Retina (tissue), 1 donor: ENCODE results near the gene MBOAT1.
"Not testable (repeated sequence)": the region's sequence is repeated elsewhere in the genome, so short reads cannot be mapped to it uniquely, and the experiment has no call there.

Source experiments
- DNase-seq: peaks from one replicate; pipeline ENCODE4 v3.0.0-alpha.2; 2016

The MBOAT1 gene

DNA sequence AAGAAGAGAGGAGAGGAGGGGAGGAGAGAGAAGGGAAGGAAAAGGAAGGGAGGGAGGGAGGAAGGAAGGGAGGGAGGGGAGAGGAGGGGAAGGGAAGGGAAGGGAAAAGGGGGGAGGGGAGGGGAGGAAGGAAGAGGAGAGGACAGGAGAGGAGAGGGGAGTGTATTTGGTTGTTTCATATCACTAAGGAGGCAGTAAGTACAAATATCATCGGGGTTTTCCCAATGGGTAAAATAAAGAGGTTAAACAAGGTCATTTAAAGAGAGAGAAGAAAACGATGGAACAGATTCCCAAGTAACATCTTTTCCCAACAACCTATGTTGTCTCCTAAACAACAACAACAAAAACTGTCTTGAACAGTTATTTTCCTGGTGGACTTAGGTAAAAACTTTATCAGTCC lies 43.6 kb downstream of the MBOAT1 start:
- no peak for DNase-seq

- DNase-seq: no peak
Measured at GRCh38 chr6:20167601-20168000, 44.7 kb downstream of the MBOAT1 start.

DNA sequence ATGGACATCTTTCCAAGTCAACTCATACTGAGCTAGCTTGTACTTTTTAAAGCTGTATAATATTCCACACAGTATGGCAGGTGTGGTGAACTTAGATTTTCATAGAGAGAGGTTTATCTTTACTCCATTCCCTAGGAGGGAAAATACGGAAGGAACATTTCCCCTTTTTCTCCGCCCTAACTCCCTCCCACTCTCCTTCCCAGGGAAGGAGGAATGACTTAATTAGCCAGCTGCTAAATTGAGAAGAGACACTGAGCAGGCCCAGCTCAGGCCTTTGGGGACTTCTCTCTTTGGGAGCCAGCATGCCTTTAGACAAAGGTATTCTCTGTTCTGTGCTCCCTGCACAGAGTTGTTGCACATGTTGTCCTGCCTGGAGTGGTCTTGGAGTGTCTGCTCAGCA lies 46.1 kb downstream of the MBOAT1 start:
- no peak for DNase-seq

DNA sequence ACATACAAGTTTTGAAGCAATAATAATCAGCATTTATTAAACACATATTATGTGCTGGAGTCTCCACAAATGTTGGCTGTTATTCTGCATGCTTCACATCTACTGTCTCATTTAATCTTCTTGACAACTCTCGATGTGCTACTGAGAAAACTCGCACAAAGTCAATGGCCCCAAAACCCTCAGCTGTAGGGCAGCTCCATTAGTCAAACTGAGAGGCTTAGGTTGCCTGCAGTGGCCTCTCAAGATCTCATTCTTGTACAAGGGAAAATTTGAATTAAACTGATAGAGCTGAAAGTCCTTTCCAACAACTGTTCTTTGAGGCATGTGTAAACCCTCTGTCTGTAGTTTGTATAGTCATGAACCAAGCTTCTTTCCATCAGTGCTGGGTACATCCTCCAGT lies 49.8 kb downstream of the MBOAT1 start:
- DNase-seq: no peak

- DNase-seq: no peak
Measured at GRCh38 chr6:20160541-20161283, 51.6 kb downstream of the MBOAT1 start.

DNA sequence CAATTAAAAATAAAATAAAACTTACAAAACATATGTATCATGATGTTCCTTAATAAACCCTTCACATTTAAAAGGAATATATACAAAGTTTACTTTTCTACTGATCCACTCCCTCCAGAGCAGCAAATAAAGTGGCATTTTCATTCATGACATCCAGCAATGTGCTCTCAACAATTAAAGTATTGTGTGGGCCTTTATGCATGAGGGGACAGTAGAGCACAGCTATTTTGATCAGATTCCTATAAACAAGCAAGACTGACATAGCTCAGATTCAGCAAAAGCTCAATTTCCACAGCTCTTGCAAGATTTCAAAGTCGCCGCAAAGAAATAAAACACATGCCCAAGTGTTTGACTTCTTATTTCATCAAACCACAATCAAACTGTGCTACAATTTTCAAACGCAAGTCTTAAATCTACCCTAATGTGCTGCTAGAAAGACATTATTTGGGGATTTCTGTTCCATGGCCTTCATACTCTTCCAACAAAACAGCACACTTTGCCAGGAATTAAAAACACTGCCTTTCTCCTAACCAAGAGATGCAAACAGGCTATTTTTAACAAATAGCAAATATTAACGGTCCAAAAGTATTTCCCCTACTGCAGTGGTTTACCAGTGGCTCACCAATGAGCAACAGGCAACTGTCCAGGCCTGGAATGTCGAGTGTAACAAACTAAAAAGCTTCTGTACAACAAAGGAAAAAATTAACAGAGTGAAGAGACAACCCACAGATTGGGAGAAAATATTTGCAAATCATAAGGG lies 52.3 kb downstream of the MBOAT1 start:
- DNase-seq: peak; percentile 10

- no peak for DNase-seq
Measured at GRCh38 chr6:20159098-20159497, 53.2 kb downstream of the MBOAT1 start.

GRCh38 chr6:20158676-20159075 lies 53.6 kb downstream of the MBOAT1 start:
- DNase-seq: no peak

DNA sequence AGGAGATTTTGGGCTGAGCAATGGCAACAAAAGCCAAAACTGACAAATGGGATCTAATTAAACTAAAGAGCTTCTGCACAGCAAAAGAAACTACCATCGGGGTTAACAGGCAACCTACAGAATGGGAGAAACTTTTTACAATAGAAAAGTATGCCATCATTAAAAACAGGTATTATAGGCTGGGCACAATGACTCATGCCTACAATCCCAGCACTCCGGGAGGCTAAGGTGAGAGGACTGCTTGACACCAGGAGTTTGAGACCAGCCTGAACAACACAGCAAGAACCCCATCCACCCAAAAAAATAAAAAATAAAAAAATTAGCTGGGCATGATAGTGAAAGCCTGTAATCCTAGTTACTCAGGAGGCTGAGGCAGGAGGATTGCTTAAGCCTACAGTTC lies 55.4 kb downstream of the MBOAT1 start:
- no peak for DNase-seq

GRCh38 chr6:20154753-20155152 lies 57.5 kb downstream of the MBOAT1 start:
- DNase-seq: no peak

GRCh38 chr6:20153194-20153593 lies 59.1 kb downstream of the MBOAT1 start:
- no peak for DNase-seq

DNA sequence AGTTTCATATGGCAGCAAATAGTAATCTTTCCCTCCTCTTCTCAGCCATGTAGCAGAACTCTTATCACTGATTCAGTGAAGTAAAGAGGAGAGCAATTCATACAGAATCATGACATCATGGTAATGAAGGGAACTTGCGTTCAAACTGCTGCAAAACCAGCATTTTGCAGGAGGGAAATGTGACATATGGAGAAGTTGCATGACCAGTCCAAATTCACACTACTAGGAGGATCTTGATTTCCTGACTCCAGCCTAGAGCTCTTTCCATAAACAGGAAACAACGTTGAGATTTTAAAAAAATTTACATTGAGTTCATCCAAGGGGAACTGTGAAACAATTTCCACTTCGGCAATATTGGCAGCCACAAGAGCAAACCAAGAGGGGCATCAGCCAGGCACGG lies 63.8 kb downstream of the MBOAT1 start:
- DNase-seq: no peak

DNA sequence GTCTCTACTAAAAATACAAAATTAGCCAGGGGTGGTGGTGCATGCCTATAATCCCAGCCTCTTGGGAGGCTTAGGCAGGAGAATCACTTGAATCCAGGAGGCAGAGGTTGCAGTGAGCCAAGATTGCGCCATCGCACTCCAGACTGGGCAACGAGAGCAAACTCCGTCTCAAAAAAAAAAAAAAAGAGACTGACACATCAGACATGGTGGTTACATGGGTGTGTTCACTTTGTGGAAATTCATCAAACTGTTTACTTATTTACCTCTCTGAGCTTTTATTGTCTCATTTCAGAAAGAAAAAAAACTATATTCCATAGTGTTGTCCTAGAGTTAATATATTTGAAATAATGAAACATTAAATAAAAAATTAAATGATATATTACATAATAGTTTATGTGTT lies 64.8 kb downstream of the MBOAT1 start:
- no peak for DNase-seq

GRCh38 chr6:20146831-20147230 lies 65.4 kb downstream of the MBOAT1 start:
- not testable (repeated sequence) for DNase-seq

GRCh38 chr6:20146291-20146690 lies 66.0 kb downstream of the MBOAT1 start:
- DNase-seq: no peak

DNA sequence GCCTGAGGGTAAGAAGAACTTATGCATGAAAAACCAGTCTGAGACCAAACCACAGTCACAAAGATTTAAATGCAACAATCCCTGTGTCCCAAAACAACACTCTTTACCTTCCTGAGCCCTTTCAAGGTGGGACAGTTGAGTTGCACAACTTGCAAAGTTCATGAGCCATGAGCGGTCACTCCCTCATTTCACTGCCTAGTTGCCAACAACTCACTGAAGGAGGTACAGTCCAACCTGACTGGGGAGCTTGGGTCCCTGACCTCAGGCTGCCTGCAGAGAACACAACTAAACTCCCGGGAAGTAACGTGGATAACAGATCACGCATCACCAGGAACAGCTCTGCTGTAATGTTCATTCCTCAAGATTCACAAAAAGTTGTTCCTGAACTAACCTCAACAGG lies 69.4 kb downstream of the MBOAT1 start:
- DNase-seq: no peak

DNA sequence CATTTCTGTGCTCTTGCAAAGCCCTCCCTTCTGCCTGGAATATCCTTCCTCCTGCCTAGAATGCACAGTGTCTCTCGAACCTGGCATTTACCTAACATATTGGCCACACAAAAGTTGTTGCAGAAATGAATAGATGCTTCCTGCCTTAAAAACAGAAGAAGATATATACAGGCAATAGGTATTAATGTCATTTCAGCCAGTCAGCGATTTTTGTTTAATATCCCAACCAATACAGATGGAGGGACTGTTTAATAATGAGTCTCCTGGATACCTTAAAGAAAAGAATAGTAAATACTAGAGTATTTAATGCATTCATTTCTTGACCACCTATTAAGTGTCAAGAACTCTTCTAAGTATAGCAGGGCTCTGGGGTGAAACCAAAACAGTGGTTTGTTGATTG lies 70.3 kb downstream of the MBOAT1 start:
- DNase-seq: no peak

DNA sequence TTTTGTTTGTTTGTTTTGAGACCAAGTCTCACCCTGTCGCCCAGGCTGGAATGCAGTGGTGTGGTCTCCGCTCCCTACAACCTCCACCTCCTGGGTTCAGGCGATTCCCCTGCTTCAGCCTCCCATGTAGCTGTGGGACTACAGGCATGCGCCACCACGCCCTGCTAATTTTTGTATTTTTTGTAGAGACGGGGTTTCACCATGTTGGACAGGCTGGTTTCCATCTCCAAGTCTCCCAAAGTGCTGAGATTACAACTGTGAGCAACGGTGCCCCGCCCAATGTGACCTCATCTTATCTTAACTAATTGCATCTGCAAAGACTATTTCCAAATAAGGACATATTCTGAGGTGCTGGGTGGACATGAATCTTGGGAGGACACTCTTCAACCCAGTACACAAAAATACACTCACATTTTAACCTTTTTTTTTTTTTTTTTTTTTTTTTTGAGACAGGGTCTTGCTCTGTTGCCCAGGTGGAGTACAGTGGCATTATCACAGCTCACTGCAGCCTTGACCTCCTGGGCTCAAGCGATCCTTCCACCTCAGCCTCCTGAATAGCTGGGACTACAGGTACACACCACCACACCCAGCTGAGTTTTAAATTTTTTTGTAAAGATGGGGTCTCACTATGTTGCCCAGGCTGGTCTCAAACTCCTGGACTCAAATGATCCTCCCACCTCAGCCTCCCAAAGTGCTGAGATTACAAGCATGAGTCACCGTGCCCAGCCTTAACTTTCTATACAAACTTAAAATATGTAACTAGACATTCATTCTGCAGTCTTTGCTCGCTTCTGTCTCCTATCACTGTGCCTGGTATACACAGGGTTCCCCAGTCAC lies 72.9 kb downstream of the MBOAT1 start:
- DNase-seq: not testable (repeated sequence)

- no peak for DNase-seq
Measured at GRCh38 chr6:20137837-20138236, 74.4 kb downstream of the MBOAT1 start.

GRCh38 chr6:20137240-20137639 lies 75.0 kb downstream of the MBOAT1 start:
- no peak for DNase-seq

DNA sequence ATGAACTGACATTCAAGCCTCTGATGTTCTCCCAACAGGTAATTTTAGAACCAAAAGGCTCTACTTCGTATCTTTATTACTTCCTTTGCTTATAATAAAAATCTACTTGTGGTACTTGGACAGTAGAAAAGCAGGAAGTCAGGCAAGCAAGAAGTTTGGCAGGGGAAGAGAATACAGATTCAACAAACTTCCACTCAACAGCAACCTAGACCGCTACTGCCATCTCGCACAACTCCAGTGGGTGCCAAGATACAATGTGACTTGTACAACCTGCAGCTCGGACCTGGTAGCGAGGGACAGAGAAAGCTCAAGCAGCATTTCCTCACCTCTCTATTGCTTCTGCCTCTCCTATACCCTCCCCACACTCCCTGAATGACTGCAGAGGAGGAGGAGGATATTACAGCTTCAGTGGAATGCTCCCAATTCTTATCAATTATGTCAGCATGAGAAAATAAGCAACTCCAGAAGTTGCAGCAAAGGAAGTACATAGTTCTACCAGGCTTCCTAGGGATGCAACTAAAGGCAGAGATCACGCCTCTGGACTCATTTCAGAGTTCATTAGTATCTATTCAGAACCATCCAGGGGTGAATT lies 76.5 kb downstream of the MBOAT1 start:
- DNase-seq: no peak

DNA sequence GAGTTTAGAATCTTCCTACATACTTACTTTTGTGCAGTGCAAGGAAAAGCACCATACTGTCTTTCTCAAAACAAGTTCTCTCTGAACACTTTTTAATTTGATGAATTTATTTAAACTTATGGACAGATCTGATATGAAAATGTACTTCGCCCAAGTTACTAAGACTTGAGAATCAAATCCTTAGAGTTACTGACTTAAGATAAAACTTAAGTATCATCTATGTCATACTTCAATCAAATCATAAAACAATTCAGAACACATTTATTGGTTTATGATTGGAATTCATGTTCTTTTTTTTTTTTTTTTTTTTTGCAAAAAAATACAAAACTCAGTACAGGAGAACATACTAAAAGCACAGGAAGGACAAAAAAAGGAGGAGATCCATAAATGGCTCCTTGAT lies 77.7 kb downstream of the MBOAT1 start:
- no peak for DNase-seq
